GM19099 (cell line): ENCODE measurements around the gene GRK5.

Source experiments
- POLR2A ChIP-seq: IDR thresholded peaks from 3 replicates; pipeline ENCODE4 v1.6.1; 2011; ENCODE audit warnings: low read depth; ENCODE audit not compliant: insufficient read length; ENCODE audit errors: extremely low read depth

The GRK5 gene

GRCh38 chr10:119457966-119458766 is 250.8 kb downstream of the GRK5 start:
- TF ChIP-seq POLR2A, result no peak

DNA sequence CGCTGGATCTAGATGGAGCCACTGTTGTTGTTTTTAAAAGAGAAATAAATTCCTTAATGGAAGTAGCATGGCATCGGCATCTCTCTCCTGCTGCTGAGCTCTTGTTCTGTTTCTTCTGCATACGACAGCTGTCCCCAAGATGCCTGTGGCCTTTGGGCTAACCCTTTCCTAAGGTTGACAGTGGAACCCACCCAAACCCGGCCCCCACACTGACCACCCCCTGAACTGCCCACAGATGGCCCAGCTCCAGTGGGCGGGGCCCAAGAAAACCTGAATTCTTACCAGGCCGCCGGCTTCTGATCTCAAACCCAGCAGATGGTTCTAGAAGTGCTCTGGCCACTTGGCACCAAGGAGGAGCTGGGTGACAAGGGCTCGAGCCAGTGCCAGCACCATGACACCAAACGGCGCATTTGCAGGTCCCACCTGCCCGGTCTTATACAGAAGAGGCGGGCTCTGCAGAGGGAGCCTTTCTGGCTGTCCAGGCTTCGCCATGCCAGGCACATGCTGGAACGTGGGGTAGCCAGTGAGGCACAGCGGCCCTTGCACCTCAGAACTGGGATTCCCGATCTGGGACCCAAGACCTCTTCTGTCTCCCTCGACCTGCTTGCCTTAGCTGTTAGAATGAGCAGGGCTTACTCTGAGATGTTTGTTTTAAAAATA is 252.4 kb downstream of the GRK5 start:
- no peak for TF ChIP-seq POLR2A

- TF ChIP-seq POLR2A, result no peak
These were observed 253.2 kb downstream of the GRK5 start for GRCh38 chr10:119460369-119461195.

GRCh38 chr10:119461380-119461779 is 254.0 kb downstream of the GRK5 start:
- TF ChIP-seq POLR2A, result no peak

DNA sequence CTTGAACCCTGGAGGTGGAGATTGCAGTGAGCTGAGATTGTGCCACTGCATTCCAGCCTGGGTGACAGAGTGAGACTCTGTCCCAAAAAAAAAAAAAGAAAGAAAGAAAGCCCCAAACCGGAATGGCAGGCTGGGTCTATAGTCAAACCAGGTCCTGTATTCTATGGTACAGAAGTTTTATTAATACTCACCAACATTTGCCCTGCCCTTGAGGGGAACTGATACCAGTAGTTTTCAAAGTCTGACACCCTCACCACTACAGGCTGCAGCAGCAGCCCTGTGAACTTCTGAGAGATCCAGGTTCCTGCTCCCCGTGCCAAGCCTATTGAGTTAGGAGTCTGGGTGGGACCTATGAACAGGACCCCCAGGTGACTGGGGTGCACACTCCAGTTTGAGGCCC is 254.6 kb downstream of the GRK5 start:
- TF ChIP-seq POLR2A, result no peak

DNA sequence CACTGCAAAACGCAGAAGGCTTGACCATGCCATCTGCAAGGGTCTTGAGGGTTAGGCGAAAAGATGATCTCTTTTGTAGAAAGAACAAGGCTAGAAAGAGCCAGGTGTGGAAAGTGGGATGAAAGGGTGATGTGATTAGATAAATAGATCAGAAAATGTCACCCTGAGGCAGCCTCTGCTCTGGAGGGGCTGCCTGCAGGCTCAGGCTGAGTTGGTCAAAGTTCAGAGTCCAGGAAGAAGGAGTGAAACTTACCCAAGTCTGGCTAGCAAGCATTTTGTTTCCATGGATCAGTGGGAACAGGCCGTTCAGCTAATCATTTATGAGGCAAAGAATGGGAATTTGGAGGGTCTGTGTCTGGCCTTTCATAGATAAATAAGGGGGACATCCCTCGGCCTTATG is 255.4 kb downstream of the GRK5 start:
- TF ChIP-seq POLR2A, result no peak

- TF ChIP-seq POLR2A, result no peak
These were observed 257.7 kb downstream of the GRK5 start for GRCh38 chr10:119465085-119465484.

GRCh38 chr10:119466076-119466475 is 258.7 kb downstream of the GRK5 start:
- no peak for TF ChIP-seq POLR2A

- TF ChIP-seq POLR2A, result no peak
These were observed 259.3 kb downstream of the GRK5 start for GRCh38 chr10:119466655-119467054.

GRCh38 chr10:119468542-119469324 is 261.4 kb downstream of the GRK5 start:
- TF ChIP-seq POLR2A, result no peak

DNA sequence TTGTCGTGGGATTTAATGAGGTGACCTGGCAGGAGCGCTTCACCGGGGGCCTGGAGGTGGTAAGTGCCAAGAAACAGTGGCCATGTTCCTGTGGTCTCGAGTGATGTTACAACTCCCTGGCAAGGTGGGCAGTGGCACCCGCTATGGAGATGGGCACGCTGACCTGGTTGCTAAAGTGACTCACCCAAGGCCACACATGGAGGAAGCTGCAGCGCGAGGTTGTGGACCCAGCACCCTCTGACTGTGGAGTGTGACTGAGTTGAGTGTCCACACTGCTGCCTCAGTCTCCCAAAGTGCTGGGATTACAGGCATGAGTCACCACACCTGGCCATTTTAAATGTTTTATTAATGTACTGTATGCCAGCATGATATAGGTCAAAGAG is 261.9 kb downstream of the GRK5 start:
- no peak for TF ChIP-seq POLR2A

GRCh38 chr10:119469846-119470245 is 262.5 kb downstream of the GRK5 start:
- no peak for TF ChIP-seq POLR2A

- no peak for TF ChIP-seq POLR2A
These were observed 263.7 kb downstream of the GRK5 start for GRCh38 chr10:119470920-119471702.

DNA sequence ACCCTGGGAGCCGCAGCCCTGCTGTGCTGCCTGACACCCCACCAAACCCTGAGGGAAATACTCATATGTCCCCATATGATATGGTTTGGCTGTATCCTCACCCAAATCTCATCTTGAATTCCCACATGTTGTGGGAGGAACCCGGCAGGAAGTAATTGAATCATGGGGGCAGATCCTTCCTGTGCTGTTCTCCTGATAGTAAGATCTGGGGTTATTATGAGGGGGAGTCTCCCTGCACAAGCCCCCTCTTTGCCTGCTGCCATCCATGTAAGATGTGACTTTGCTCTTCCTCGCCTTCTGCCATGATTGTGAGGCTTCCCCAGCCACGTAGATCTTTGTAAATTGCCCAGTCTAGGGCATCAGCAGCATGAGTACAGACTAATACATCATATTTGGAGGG is 266.4 kb downstream of the GRK5 start:
- TF ChIP-seq POLR2A, result no peak
